ENCODE results near the gene EGR1. TPM values are rescaled to one million over a fixed set of nuclear protein-coding genes. Genes with fewer than 3 reads are reported as not detected.
A peak's percentile ranks its signal among the peaks of the same experiment; 100 is the strongest.
"Not testable (repeated sequence)": the region's sequence is repeated elsewhere in the genome, so short reads cannot be mapped to it uniquely, and the experiment has no call there.

Gene EGR1
- total RNA-seq, 2 experiments from 2014 or later, result 64.2 to 69.4 TPM

DNA sequence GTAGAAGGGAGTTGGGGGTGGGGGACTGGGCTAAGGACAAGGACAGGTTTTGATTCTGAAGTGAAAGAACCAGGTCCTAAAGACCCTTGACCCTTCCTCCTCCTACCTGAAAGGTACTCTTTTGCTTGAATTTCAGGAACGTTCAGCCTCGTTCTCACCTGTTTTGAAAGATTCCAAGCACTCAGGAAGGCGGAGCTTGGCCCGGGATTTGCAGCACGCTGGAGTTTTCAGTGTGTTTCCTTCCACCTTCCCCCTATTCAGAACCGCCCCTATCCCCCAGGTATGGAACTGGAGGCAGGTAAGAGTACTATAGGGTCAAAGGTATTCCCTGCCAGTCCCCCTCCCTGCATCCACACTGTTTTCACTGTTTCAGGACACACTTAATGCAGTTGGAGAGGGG lies 7.1 kb downstream of the EGR1 start:
- Mint-ChIP-seq H3K27ac (no peak overlapping the region), H3K9me3 (no peaks in the 10 kb centered on the region), H3K4me3 (no peak overlapping the region), H3K36me3 (peaks cover 13% of the 10 kb centered on the region), H3K4me1 (ENCODE audit: low read depth) (peaks cover 14% of the 10 kb centered on the region), H3K27me3 (peaks cover 6% of the 10 kb centered on the region)
- intact Hi-C loops (cut with micrococcal nuclease), result no loop called here
- POLR2A ChIA-PET, result no interaction called here
- CTCF ChIA-PET, result interaction anchor here (1.8 kb wide), 1 partner anchor 31 kb away, joined by 5 read pairs; no protein-coding TSS in a partner anchor
- DNase-seq, result no peak

DNA sequence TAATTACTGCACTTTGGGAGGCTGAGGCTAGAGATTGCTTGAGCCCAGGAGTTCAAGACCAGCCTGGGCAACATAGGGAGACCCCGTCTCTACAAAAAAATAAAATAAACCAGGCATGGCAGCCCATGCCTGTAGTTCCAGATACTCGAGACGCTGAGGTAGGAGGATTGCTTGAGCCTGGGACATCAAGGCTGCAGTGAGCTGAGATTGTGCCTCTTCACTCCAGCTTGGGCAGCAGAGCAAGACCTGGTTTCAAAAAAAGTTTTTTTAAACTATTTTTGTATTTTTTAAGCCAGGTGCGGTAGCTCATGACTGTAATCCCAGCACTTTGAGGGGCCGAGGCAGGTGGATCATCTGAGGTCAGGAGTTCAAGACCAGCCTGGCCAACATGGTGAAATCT lies 7.9 kb downstream of the EGR1 start:
- CTCF ChIA-PET, result interaction anchor here (1.8 kb wide), 1 partner anchor 30 kb away, joined by 5 read pairs; no protein-coding TSS in a partner anchor
- H3K4me3 Mint-ChIP-seq; H3K27ac Mint-ChIP-seq; H3K9me3 Mint-ChIP-seq; H3K4me1 Mint-ChIP-seq (ENCODE audit: low read depth); DNase-seq; H3K36me3 Mint-ChIP-seq; intact Hi-C loops (cut with micrococcal nuclease); H3K27me3 Mint-ChIP-seq; POLR2A ChIA-PET: not testable (repeated sequence)

DNA sequence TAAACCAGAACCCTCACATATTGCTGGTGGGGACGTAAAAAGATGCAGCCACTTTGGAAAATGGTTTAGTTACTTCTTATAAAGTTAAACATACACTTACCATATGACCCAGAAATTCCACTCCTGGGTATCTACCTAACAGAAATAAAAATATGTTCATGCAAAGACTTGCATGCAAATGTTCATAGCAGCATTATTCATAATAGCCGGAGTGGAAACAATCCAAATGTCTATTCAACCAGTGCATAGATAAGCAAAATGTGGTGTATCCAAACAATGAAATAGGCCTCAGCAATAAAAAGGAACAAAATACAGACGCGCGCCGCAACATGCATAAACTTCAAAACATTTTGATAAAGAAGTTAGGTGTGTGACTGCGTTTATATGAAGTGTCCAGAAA lies 11.6 kb downstream of the EGR1 start:
- Mint-ChIP-seq H3K4me3 (no peak overlapping the region), H3K36me3 (no peaks in the 10 kb centered on the region), H3K9me3 (no peaks in the 10 kb centered on the region), H3K27me3 (peaks cover 6% of the 10 kb centered on the region), H3K4me1 (ENCODE audit: low read depth) (no peaks in the 10 kb centered on the region), H3K27ac (no peak overlapping the region)
- POLR2A ChIA-PET, result no interaction called here
- CTCF ChIA-PET, result no interaction called here
- intact Hi-C loops (cut with micrococcal nuclease), result no loop called here
- no peak for DNase-seq

DNA sequence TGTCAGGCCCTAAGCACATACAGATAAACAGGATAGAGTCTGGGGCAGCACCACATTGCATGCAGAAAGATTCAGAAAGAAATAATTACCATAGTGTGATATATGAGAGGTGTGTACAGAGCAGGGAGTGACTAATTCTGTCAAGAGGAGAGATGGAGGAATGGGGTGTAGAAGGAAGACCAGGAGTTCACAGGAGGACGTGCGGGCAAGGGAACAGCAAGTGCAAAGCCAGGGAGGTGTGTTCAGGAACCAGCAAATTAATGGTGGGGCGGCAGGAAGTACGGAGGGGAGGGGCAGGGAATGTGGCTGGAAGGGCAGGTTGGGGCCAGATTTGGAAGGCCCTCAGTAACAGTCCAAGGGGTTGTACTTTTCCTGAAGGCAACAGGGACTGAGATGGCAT lies 17.4 kb downstream of the EGR1 start:
- intact Hi-C loops (cut with micrococcal nuclease), result no loop called here
- no peaks in the 10 kb centered on the region for H3K9me3 Mint-ChIP-seq

DNA sequence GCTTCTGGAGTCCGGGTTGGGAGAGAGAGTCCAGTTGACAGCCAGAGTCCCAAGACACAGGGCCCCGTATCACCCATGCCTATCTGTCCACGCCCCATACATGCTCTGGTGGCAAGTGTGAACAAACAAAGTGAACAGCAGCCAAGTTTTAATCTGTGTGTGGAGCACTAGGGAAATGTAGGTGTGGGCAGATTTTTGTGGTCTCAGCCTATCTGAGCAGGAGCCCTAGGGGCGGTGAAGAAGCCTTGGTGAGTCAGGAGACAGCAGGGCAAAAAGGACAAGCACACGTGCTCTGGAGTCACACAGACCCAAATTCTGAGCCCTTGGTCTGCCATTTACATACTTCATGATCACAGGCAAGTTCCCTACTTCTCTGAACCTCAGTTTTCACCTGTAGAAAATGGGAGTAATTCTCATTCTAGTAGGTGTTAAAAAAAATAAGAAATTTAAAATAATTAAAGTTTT lies 23.2 kb downstream of the EGR1 start:
- Mint-ChIP-seq H3K36me3 (no peaks in the 10 kb centered on the region), H3K27ac (no peak overlapping the region), H3K4me1 (ENCODE audit: low read depth) (peaks cover 13% of the 10 kb centered on the region), H3K4me3 (no peak overlapping the region), H3K9me3 (no peaks in the 10 kb centered on the region), H3K27me3 (peaks cover 16% of the 10 kb centered on the region)
- peak; percentile 18 for DNase-seq
- CTCF ChIA-PET, result no interaction called here
- POLR2A ChIA-PET, result no interaction called here
- intact Hi-C loops (cut with micrococcal nuclease), result no loop called here

More for the DNA sequence above, 17.4 kb downstream of the EGR1 start:
- no peaks in the 10 kb centered on the region for H3K36me3 Mint-ChIP-seq
- ChIA-PET CTCF (no interaction called here), POLR2A (no interaction called here)
- H3K4me1 Mint-ChIP-seq (ENCODE audit: low read depth), result no peaks in the 10 kb centered on the region
- H3K27ac Mint-ChIP-seq, result no peak overlapping the region
- no peaks in the 10 kb centered on the region for H3K27me3 Mint-ChIP-seq
- no peak for DNase-seq
- no peak overlapping the region for H3K4me3 Mint-ChIP-seq

DNA sequence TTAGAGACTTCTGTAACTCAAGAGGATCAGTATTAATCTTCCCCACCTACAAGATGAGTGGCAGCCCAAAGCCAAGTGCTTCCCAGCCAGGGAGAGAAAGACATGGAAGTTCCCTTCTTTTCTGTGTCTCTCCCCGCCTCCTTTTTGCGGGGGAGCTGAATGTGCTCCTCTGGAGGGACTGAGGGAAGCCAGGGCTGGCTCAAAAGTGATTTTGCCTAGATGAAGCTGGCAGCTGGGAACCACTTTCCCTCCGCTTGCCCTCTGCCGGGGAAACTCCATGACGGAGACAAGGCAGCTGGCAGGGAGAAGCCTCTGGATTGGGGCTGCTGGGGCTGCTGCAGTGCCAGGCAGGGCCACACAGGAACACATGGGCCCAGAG lies 24.4 kb downstream of the EGR1 start:
- H3K27ac Mint-ChIP-seq, result no peak overlapping the region
- CTCF ChIA-PET, result interaction anchor here (0.8 to 2.1 kb wide), 2 partner anchors 25 to 39 kb away, joined by 6 to 11 read pairs; partner anchors contain the start of gene EGR1
- POLR2A ChIA-PET, result no interaction called here
- H3K36me3 Mint-ChIP-seq, result no peaks in the 10 kb centered on the region
- peaks cover 13% of the 10 kb centered on the region for H3K4me1 Mint-ChIP-seq (ENCODE audit: low read depth)
- intact Hi-C loops (cut with micrococcal nuclease), result no loop called here
- no peak for DNase-seq
- peaks cover 16% of the 10 kb centered on the region for H3K27me3 Mint-ChIP-seq
- H3K4me3 Mint-ChIP-seq, result no peak overlapping the region
- H3K9me3 Mint-ChIP-seq, result no peaks in the 10 kb centered on the region

DNA sequence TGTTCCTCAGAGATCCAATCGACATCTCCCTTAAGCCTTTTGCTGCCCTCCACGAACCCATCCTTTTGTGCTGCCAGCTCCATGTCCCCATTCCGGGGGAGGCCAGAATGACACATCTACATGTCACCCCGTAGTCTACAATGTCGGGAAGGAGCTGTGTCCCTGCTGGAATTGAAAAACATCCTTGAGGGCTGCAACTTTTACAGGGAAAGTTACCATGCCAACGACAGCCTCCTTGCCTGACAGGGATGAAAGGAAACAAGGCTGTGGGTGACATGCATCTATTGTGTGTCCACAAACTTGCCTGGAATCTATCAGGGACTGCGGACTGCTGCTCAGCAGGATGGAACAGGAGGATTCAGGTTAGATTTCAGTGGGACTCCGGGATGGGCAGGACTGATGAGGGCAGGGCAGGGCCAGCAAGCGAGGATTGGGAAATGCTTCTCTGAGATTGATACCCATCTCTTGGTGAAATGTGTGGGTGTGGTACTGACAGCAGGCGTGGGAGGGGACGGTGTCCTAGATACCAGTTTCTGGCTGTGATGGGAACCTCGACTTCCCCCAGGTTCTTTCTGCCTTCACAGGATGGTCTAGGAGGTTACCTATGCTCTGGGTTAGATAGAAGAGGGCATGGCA lies 25.5 kb downstream of the EGR1 start:
- no peak overlapping the region for H3K27ac Mint-ChIP-seq
- H3K36me3 Mint-ChIP-seq, result no peaks in the 10 kb centered on the region
- H3K4me3 Mint-ChIP-seq, result peak overlapping the region; percentile 5
- H3K4me1 Mint-ChIP-seq (ENCODE audit: low read depth), result peaks cover 13% of the 10 kb centered on the region
- intact Hi-C loops (cut with micrococcal nuclease), result no loop called here
- no peak for DNase-seq
- ChIA-PET CTCF (interaction anchor here (0.8 to 2.1 kb wide), 2 partner anchors 26 to 41 kb away, joined by 3 to 11 read pairs; partner anchors contain the start of gene EGR1), POLR2A (no interaction called here)
- H3K9me3 Mint-ChIP-seq, result no peaks in the 10 kb centered on the region
- H3K27me3 Mint-ChIP-seq, result peaks cover 19% of the 10 kb centered on the region

DNA sequence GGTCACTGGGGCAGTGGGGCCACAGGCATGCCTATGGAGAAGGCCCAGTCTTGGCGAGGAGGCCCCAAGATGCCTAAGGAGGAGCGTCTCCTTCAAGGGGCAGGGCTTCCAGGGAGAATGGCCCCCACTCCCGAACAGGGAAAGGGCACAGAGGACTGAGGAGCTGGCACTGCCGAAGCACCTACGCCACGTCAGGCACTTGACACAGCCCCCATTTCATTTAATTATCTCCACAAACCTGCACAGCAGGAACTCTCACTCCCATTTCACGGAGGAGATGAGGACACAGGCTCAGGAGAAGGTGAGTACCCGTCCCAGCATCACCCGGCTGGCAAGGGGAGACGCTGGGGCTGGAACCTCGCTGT lies 26.0 kb downstream of the EGR1 start:
- no peaks in the 10 kb centered on the region for H3K36me3 Mint-ChIP-seq
- H3K27me3 Mint-ChIP-seq, result peaks cover 19% of the 10 kb centered on the region
- no peak overlapping the region for H3K27ac Mint-ChIP-seq
- intact Hi-C loops (cut with micrococcal nuclease), result no loop called here
- ChIA-PET CTCF (no interaction called here), POLR2A (no interaction called here)
- peaks cover 13% of the 10 kb centered on the region for H3K4me1 Mint-ChIP-seq (ENCODE audit: low read depth)
- H3K9me3 Mint-ChIP-seq, result no peaks in the 10 kb centered on the region
- DNase-seq, result no peak
- H3K4me3 Mint-ChIP-seq, result peak overlapping the region; percentile 5

DNA sequence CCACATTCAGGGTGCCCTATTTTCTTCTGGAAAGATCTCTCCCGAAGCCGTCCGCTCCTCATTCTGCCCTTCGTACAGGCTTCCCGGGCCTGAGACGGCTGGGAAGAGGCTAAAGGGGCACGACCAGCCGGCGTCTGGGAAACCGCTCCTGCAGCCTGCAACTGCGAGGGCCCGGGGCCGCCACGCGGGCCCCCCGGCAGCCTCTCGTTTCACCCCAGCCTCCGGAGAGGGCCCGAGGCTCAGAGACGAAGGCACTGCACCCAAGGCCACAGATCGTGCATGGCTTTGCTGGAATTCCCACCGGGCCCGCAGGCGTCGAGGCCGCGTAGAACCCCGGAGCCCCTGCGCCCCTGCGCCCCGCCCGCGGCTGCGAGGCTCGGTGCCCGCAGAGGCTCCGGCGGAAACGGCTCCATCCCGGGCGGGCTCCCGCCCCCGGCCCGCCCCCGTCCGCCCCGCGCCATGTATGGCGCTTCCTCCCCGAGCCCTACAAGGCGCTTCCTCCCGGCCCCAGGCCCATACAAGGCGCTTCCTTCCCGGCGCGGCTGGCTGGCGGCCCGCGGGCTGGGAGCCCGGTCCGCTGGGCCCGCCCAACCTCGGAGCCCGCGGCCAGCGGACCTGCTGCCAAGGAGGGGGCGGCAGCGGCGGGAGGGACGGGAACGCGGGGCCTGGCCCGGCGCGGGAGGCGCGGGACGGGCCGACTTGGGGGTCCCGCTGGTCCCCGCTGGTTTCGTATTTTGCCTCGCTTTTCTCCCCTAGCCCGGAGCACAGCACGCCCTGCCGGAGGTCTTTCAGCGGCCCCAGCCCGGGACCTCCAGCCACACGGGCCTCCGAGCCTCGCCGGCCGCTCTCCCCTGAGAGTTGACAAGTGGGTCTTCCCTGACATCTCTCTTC lies 26.6 kb downstream of the EGR1 start:
- H3K36me3 Mint-ChIP-seq, result no peaks in the 10 kb centered on the region
- peak overlapping the region; percentile 85 for H3K4me3 Mint-ChIP-seq
- no peak overlapping the region for H3K27ac Mint-ChIP-seq

DNA sequence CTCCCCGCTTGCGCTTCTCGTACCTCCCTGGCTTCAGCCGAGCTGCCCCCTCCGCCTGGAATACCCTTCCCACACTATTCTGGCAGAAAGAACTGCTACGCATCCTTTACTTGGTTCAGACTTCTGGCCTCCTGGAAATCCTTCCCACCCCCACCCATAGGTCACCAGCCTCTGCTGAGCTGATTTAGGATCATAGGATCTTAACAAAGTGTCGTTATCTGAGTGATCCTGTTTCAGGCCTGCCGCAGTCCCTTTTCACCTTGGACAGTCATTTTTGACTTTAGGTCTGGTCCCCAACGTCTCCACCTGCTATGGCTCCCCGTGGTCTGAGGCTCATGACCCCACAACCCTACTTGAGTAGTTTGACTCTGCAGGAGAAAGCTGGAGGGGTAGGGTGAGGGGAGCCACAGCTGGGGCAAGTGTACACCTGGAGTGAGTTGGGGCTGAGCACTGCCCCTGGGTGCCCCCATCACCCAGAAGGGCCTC lies 27.3 kb downstream of the EGR1 start:
- DNase-seq, result no peak

More for the DNA sequence above, 26.6 kb downstream of the EGR1 start:
- Mint-ChIP-seq H3K9me3 (no peaks in the 10 kb centered on the region), H3K27me3 (peaks cover 19% of the 10 kb centered on the region), H3K4me1 (ENCODE audit: low read depth) (peaks cover 13% of the 10 kb centered on the region)
- peak; percentile 88 for DNase-seq
- intact Hi-C loops (cut with micrococcal nuclease), result loop anchor here (1.0 kb wide), 1 partner anchor 27 kb away; the partner anchor contains the start of gene EGR1
- ChIA-PET POLR2A (interaction anchor here (2.1 kb wide), 1 partner anchor 27 kb away, joined by 16 read pairs; the partner anchor contains the start of gene EGR1), CTCF (interaction anchor here (1.0 to 3.0 kb wide), 2 partner anchors 27 to 308 kb away, joined by 3 to 11 read pairs; partner anchors contain the start of gene EGR1)

DNA sequence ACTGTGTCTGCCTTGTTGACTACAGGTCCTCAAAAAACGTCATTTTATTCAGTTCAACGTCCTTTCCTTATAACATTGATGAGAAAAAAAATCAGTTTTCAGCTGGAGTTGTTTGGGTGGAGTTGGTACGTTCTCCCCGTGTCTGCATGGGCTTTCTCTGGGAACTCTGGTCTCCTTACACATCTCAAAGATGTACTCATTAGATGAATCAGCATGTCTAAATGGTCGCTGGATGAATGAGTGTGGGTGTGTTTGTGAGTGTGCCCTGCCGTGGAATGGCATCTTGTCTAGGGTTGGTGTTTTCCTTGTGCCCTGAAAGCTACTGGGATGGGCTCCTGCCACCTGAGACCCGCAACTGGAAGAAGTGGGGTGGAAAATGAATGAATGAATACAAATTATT lies 30.1 kb downstream of the EGR1 start:
- DNase-seq, result no peak
- no peak overlapping the region for H3K4me3 Mint-ChIP-seq
- H3K36me3 Mint-ChIP-seq, result no peaks in the 10 kb centered on the region
- peaks cover 13% of the 10 kb centered on the region for H3K4me1 Mint-ChIP-seq (ENCODE audit: low read depth)
- intact Hi-C loops (cut with micrococcal nuclease), result no loop called here
- H3K9me3 Mint-ChIP-seq, result no peaks in the 10 kb centered on the region
- POLR2A ChIA-PET, result no interaction called here
- no peak overlapping the region for H3K27ac Mint-ChIP-seq
- CTCF ChIA-PET, result no interaction called here
- peaks cover 15% of the 10 kb centered on the region for H3K27me3 Mint-ChIP-seq

More for the DNA sequence above, 27.3 kb downstream of the EGR1 start:
- ChIA-PET POLR2A (interaction anchor here (2.1 kb wide), 1 partner anchor 27 kb away, joined by 16 read pairs; the partner anchor contains the start of gene EGR1), CTCF (interaction anchor here (1.0 to 3.0 kb wide), 3 partner anchors 27 to 308 kb away, joined by 3 to 11 read pairs (median 4); partner anchors contain the start of gene EGR1)
- Mint-ChIP-seq H3K4me1 (ENCODE audit: low read depth) (peaks cover 13% of the 10 kb centered on the region), H3K4me3 (peak overlapping the region; percentile 85), H3K27ac (no peak overlapping the region), H3K9me3 (no peaks in the 10 kb centered on the region), H3K27me3 (peaks cover 19% of the 10 kb centered on the region), H3K36me3 (no peaks in the 10 kb centered on the region)
- intact Hi-C loops (cut with micrococcal nuclease), result loop anchor here (1.0 kb wide), 1 partner anchor 27 kb away; the partner anchor contains the start of gene EGR1

DNA sequence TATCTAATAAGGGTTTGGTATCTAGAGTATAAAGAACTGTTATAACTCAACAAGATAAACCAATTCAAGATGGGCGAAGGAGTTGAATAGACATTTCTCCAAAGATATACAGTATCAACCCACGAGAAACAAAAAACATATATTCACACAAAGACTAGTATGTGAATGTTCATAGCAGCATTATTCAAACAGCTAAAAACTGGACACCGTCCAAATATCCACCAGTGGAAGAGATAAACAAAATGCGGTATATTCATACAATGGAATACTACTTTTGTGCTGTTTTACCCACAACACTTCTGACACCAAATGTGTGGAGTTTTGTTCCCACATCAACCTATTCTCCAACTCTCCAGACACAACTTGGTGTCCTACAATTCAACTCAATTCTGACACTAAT lies 33.1 kb downstream of the EGR1 start:
- Mint-ChIP-seq H3K27me3 (peaks cover 3% of the 10 kb centered on the region), H3K9me3 (no peaks in the 10 kb centered on the region), H3K27ac (no peak overlapping the region), H3K4me1 (ENCODE audit: low read depth) (no peaks in the 10 kb centered on the region), H3K4me3 (no peak overlapping the region), H3K36me3 (no peaks in the 10 kb centered on the region)
- ChIA-PET POLR2A (interaction anchor here (0.9 kb wide), 1 partner anchor 33 kb away, joined by 3 read pairs; the partner anchor contains the start of gene EGR1), CTCF (interaction anchor here (1.1 to 3.7 kb wide), 2 partner anchors 29 to 49 kb away, joined by 4 to 20 read pairs; no protein-coding TSS in a partner anchor)
- intact Hi-C loops (cut with micrococcal nuclease), result no loop called here
- DNase-seq, result no peak

Measured in activated CD4-positive, alpha-beta memory T cell treated with anti-CD3 and anti-CD28 coated beads for 36 hours (primary cell).